Mesenchymal stem cell (in vitro differentiated cells and primary cell): ENCODE measurements around the gene TLX1.

ENCODE experiments used
- DNase-seq: peaks from one replicate; pipeline ENCODE4 v3.0.0-alpha.2; 2013
- H2AFZ ChIP-seq: one replicate; pipeline ENCODE4 v1.6.1; 2013; ENCODE audit warnings: low read depth, mild to moderate bottlenecking, control low read depth, inconsistent platforms, low read length, moderate library complexity
- H2AK5ac ChIP-seq: 2 replicates; pipeline ENCODE4 v1.6.1; 2013; ENCODE audit warnings: low read length, moderate library complexity, mild to moderate bottlenecking, inconsistent platforms; ENCODE audit not compliant: severe bottlenecking
- H2BK120ac ChIP-seq: one replicate; pipeline ENCODE4 v1.6.1; 2013; ENCODE audit warnings: low read depth, mild to moderate bottlenecking, inconsistent platforms, low read length, moderate library complexity
- H2BK12ac ChIP-seq, 2 experiments: one replicate each; pipeline ENCODE4 v1.6.1; 2013; ENCODE audit warnings: inconsistent platforms in 2 of 2, low read length in 2 of 2, mild to moderate bottlenecking in 2 of 2, moderate library complexity in 2 of 2, control low read depth in 1 of 2
- H2BK15ac ChIP-seq: one replicate; pipeline ENCODE4 v1.6.1; 2013; ENCODE audit warnings: mild to moderate bottlenecking, low read depth, inconsistent platforms; ENCODE audit not compliant: poor library complexity, severe bottlenecking
- H2BK5ac ChIP-seq: 2 replicates; pipeline ENCODE4 v1.6.1; 2013; ENCODE audit warnings: low read depth, mild to moderate bottlenecking, low read length, control low read depth, inconsistent platforms; ENCODE audit not compliant: poor library complexity, severe bottlenecking
- H3K14ac ChIP-seq, 2 experiments: one replicate each; pipeline ENCODE4 v1.6.1; 2013; ENCODE audit warnings: inconsistent platforms in 2 of 2, low read length in 2 of 2, control low read depth in 1 of 2, mild to moderate bottlenecking in 1 of 2, moderate library complexity in 1 of 2
- H3K18ac ChIP-seq, 2 experiments: one replicate each; pipeline ENCODE4 v1.6.1; 2013; ENCODE audit warnings: inconsistent platforms in 2 of 2, low read length in 2 of 2, control low read depth in 1 of 2, low read depth in 1 of 2, mild to moderate bottlenecking in 1 of 2
- H3K23ac ChIP-seq, 2 experiments: one replicate each; pipeline ENCODE4 v1.6.1; 2013; ENCODE audit warnings: inconsistent platforms in 2 of 2, low read length in 2 of 2, mild to moderate bottlenecking in 2 of 2, moderate library complexity in 2 of 2, control low read depth in 1 of 2
- H3K27ac ChIP-seq: 2 replicates; pipeline ENCODE4 v1.5.1; 2013; ENCODE audit warnings: mild to moderate bottlenecking, moderate library complexity, low read length, control low read depth, inconsistent platforms; ENCODE audit not compliant: poor library complexity, severe bottlenecking
- H3K27me3 ChIP-seq, 2 experiments: 2 replicates each; pipeline versions ENCODE4 v1.6.1 to v1.7.0; 2013; ENCODE audit warnings: low read length in 2 of 2, mild to moderate bottlenecking in 2 of 2, moderate library complexity in 2 of 2, control low read depth in 1 of 2, inconsistent platforms in 1 of 2; ENCODE audit not compliant: control insufficient read depth in 1 of 2, insufficient read depth in 1 of 2
- H3K36me3 ChIP-seq, 2 experiments: 2 replicates each; pipeline versions ENCODE4 v1.6.1 to v1.7.0; 2013; ENCODE audit warnings: low read length in 2 of 2, control low read depth in 1 of 2, inconsistent platforms in 1 of 2, low read depth in 1 of 2, mild to moderate bottlenecking in 1 of 2; ENCODE audit not compliant: insufficient read depth in 2 of 2, control insufficient read depth in 1 of 2
- H3K4ac ChIP-seq, 2 experiments: one replicate each; pipeline ENCODE4 v1.6.1; 2013; ENCODE audit warnings: inconsistent platforms in 2 of 2, low read length in 2 of 2, mild to moderate bottlenecking in 2 of 2, moderate library complexity in 2 of 2, control low read depth in 1 of 2, low read depth in 1 of 2
- H3K4me1 ChIP-seq: 2 replicates; pipeline ENCODE4 v1.6.1; 2013; ENCODE audit warnings: low read depth, low read length, control low read depth; ENCODE audit not compliant: control insufficient read depth, insufficient read depth
- H3K4me2 ChIP-seq: 2 replicates; pipeline ENCODE4 v1.6.1; 2013; ENCODE audit warnings: low read length, mild to moderate bottlenecking, inconsistent platforms; ENCODE audit not compliant: poor library complexity, severe bottlenecking
- H3K4me3 ChIP-seq, 2 experiments: 2 replicates each; pipeline versions ENCODE4 v1.5.1 to v1.7.0; 2013; ENCODE audit warnings: low read length in 2 of 2, mild to moderate bottlenecking in 2 of 2, control low read depth in 1 of 2, low read depth in 1 of 2; ENCODE audit not compliant: insufficient read depth in 1 of 2
- H3K79me1 ChIP-seq: replicated peaks from 2 replicates; pipeline ENCODE4 v1.6.1; 2013; ENCODE audit warnings: mild to moderate bottlenecking, control low read depth, low read length, inconsistent platforms; ENCODE audit not compliant: poor library complexity, severe bottlenecking
- H3K9ac ChIP-seq: 2 replicates; pipeline ENCODE4 v1.7.0; 2013; ENCODE audit warnings: mild to moderate bottlenecking, low read length, moderate library complexity
- H3K9me3 ChIP-seq: 2 replicates; pipeline ENCODE4 v1.7.0; 2013; ENCODE audit warnings: mild to moderate bottlenecking, low read length; ENCODE audit not compliant: control insufficient read depth
- H4K8ac ChIP-seq: one replicate; pipeline ENCODE4 v1.6.1; 2013; ENCODE audit warnings: inconsistent platforms, mild to moderate bottlenecking, low read length, moderate library complexity
- H4K91ac ChIP-seq: one replicate; pipeline ENCODE4 v1.6.1; 2013; ENCODE audit warnings: mild to moderate bottlenecking, low read length, inconsistent platforms
- WGBS: methylation state at CpG from one replicate; pipeline ENCODE4 v1.1.7; 2013; ENCODE audit warnings: mixed read lengths; 5-methylcytosine and 5-hydroxymethylcytosine counted together

Gene TLX1

DNA sequence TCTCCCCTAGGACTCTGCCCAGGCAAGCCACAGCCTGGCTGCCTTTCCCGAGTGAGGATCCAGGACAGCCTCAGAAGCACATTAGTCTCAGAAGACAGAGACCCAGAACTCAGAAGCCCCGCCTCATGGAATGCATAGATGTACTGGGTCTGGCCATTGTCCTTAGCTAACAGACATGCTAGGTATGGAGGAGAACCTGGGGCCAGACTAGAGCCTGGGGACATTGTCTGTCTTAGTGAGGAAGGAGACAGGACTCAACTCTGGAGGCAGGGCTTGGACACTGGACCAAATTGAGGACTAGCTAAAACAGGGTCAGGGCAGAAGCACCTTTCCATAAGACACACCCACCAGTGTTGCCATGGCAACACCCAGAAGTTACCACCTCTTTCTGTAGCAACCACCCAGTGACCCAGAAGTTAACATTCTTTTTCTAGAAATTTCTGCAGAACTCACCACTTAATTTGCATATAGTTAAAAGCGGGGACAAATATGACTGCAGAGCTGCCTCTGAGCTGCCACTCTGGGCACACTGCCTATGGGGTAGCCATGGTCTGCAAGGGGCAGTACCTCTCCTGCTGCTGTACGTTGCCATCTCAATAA is 27.5 kb downstream of the TLX1 start:
- Histone ChIP-seq H3K79me1 (no peaks in the 10 kb centered on the region), H3K4ac (no peak overlapping the region), H2BK120ac (no peak overlapping the region), H3K4me3 (no peak overlapping the region), H3K23ac (peak overlapping the region in 1 of 2 experiments; percentile 32), H3K4me2 (no peak overlapping the region), H3K18ac (no peak overlapping the region), H3K9me3 (no peaks in the 10 kb centered on the region), H3K27me3 (peaks cover 84 to 90% of the 10 kb centered on the region in 2 experiments), H3K9ac (no peak overlapping the region), H3K27ac (no peak overlapping the region), H2AK5ac (no peak overlapping the region), H2BK15ac (no peak overlapping the region), H3K36me3 (no peaks in the 10 kb centered on the region), H2AFZ (no peak overlapping the region), H2BK5ac (no peak overlapping the region), H2BK12ac (no peak overlapping the region), H4K91ac (no peak overlapping the region), H3K4me1 (no peaks in the 10 kb centered on the region), H3K14ac (no peak overlapping the region), H4K8ac (no peak overlapping the region)
- no peak for DNase-seq
- 59% methylated on average over 4 of the region's 4 CpGs for WGBS

DNA sequence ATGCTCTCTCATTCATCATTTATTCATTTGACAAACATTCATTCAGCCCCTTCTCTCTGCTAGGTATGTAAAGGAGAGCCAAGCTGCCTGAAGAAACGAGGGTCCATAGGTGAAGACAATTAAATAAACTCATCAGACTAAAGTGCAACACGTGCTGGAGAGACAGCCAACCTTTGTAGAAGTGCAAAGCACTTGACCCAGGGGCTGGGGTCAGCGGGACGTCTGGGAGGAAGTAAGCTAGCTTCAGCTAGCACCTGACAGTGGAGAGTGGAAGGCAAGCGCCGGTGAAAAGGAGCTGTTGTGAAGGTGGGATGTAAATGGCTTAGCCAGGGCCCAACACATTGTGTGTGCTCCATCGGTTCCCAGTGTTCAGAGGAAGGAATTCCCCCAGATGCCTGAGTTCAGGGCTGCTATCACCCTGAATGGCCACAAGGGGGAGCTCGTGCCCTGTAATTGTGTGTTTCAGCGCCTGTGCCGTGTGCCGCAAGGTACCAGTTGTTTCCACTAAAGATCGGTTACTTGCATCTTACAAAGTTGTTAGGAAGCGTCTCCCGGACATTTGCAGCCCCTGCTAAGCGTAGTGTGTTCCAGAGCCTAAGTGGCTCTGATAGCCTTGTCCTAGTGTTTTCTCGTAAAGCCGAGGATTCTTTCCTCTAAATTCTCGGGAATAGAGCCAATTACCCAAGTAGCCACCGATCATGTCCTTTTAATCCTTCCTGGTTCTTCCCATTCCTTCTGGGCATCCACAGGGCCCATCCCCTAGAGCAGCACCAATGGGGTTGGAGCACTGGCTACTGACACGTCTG is 30.6 kb downstream of the TLX1 start:
- peak overlapping the region; percentile 1 for H3K4me2 ChIP-seq
- no peaks in the 10 kb centered on the region for H3K36me3 ChIP-seq

DNA sequence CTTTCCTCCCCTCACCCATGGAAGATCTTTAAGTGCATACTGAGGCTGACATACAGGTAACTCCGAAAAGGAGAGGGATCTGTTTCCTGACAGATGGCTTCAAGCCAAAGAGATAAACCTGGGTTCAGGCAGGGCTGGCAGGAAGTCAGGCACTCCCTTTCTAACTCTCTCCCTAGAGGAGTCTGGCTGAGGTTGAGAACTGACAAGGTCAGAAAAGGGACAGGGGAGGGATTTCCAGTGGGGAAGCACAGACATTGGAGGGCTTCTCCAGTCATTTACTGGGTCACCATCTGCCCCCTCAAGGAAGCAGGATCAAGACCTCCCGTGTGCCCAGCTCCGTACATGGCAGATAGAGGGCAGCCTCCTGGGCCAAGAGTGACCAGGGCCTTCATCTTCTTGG is 31.6 kb downstream of the TLX1 start:
- no peaks in the 10 kb centered on the region for H3K36me3 ChIP-seq
- no peak overlapping the region for H4K8ac ChIP-seq
- DNase-seq, result no peak
- no peak overlapping the region for H3K18ac ChIP-seq
- H3K4me3 ChIP-seq, result no peak overlapping the region
- no peak overlapping the region for H3K27ac ChIP-seq
- H2BK15ac ChIP-seq, result no peak overlapping the region
- peaks cover 74 to 86% of the 10 kb centered on the region in 2 experiments for H3K27me3 ChIP-seq
- H3K23ac ChIP-seq, result no peak overlapping the region
- H2BK120ac ChIP-seq, result no peak overlapping the region
- H3K79me1 ChIP-seq, result no peaks in the 10 kb centered on the region
- H2AK5ac ChIP-seq, result no peak overlapping the region
- no peak overlapping the region for H3K4me2 ChIP-seq
- no peaks in the 10 kb centered on the region for H3K9me3 ChIP-seq
- 72% methylated on average over 3 of the region's 3 CpGs for WGBS
- H3K9ac ChIP-seq, result no peak overlapping the region
- H3K14ac ChIP-seq, result no peak overlapping the region
- H3K4ac ChIP-seq, result no peak overlapping the region
- H3K4me1 ChIP-seq, result no peaks in the 10 kb centered on the region
- no peak overlapping the region for H2BK12ac ChIP-seq
- H2BK5ac ChIP-seq, result no peak overlapping the region
- no peak overlapping the region for H4K91ac ChIP-seq
- no peak overlapping the region for H2AFZ ChIP-seq

More for the DNA sequence above, 30.6 kb downstream of the TLX1 start:
- no peaks in the 10 kb centered on the region for H3K79me1 ChIP-seq
- H3K4me1 ChIP-seq, result no peaks in the 10 kb centered on the region
- H2BK5ac ChIP-seq, result no peak overlapping the region
- H4K8ac ChIP-seq, result no peak overlapping the region
- H3K9ac ChIP-seq, result peak overlapping the region; percentile 37
- no peak overlapping the region for H2AFZ ChIP-seq
- no peak overlapping the region for H2BK15ac ChIP-seq
- 9% methylated on average over 20 of the region's 20 CpGs for WGBS
- H4K91ac ChIP-seq, result no peak overlapping the region
- no peak overlapping the region for H2BK12ac ChIP-seq
- no peak overlapping the region for H3K4ac ChIP-seq
- DNase-seq, result peak; percentile 72
- H2AK5ac ChIP-seq, result no peak overlapping the region
- H3K23ac ChIP-seq, result no peak overlapping the region
- H3K14ac ChIP-seq, result no peak overlapping the region
- no peak overlapping the region for H2BK120ac ChIP-seq
- H3K27ac ChIP-seq, result no peak overlapping the region
- H3K4me3 ChIP-seq, result peak overlapping the region in 1 of 2 experiments; percentile 71
- H3K27me3 ChIP-seq, result peaks cover 76 to 86% of the 10 kb centered on the region in 2 experiments
- H3K9me3 ChIP-seq, result no peaks in the 10 kb centered on the region
- no peak overlapping the region for H3K18ac ChIP-seq

DNA sequence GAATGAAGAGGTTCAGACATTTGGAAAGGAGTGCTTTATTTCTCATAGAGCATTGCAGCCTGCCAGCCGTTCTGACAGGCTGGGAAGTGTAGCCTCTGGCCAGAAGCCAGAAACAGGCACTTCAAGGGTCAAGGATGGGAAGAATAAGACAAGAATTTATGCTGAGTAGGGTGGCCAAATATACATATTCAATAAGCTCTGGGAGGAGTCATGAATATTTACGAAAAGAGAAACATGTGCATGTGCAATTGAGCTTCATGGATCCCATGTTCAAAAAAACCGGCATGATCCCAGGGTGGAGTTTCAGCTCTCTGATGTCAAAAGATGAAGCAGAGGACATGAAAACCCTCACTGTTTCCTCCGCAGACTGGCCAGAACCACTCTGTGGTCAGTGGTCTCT is 32.9 kb downstream of the TLX1 start:
- H2AFZ ChIP-seq, result no peak overlapping the region
- no peak overlapping the region for H2BK15ac ChIP-seq
- H3K27me3 ChIP-seq, result peaks cover 64 to 86% of the 10 kb centered on the region in 2 experiments
- H3K9ac ChIP-seq, result no peak overlapping the region
- no peak overlapping the region for H2AK5ac ChIP-seq
- no peak overlapping the region for H3K4me3 ChIP-seq
- H3K14ac ChIP-seq, result no peak overlapping the region
- no peak overlapping the region for H3K18ac ChIP-seq
- H3K36me3 ChIP-seq, result no peaks in the 10 kb centered on the region
- H4K91ac ChIP-seq, result no peak overlapping the region
- no peaks in the 10 kb centered on the region for H3K4me1 ChIP-seq
- DNase-seq, result no peak
- WGBS, result 79% methylated on average over 4 of the region's 4 CpGs
- H3K23ac ChIP-seq, result no peak overlapping the region
- no peak overlapping the region for H4K8ac ChIP-seq
- no peak overlapping the region for H3K27ac ChIP-seq
- H3K4ac ChIP-seq, result no peak overlapping the region
- H2BK12ac ChIP-seq, result no peak overlapping the region
- no peaks in the 10 kb centered on the region for H3K79me1 ChIP-seq
- H2BK5ac ChIP-seq, result no peak overlapping the region
- no peak overlapping the region for H2BK120ac ChIP-seq
- H3K4me2 ChIP-seq, result no peak overlapping the region
- no peaks in the 10 kb centered on the region for H3K9me3 ChIP-seq
